WERI-Rb-1 (cell line): ENCODE measurements around the gene CD46.

ENCODE experiments used
- DNase-seq: peaks from one replicate; pipeline ENCODE4 v3.0.0-alpha.2; 2020
- H3K27ac ChIP-seq: fragments of 250-450 bp; sonication (Bioruptor Pico); 2 replicates; pipeline ENCODE4 v1.5.1; 2020; ENCODE audit warnings: mild to moderate bottlenecking, moderate library complexity
- H3K27me3 ChIP-seq: fragments of 250-450 bp; sonication (Bioruptor Pico); 2 replicates; pipeline ENCODE4 v1.5.1; 2021; ENCODE audit warnings: mild to moderate bottlenecking, low read depth, moderate library complexity; ENCODE audit not compliant: insufficient read depth, severe bottlenecking
- H3K36me3 ChIP-seq: fragments of 250-450 bp; sonication (Bioruptor Pico); 2 replicates; pipeline ENCODE4 v1.5.1; 2020; ENCODE audit warnings: mild to moderate bottlenecking, moderate library complexity
- H3K4me3 ChIP-seq: 2 replicates; pipeline ENCODE4 v1.5.1; 2011; ENCODE audit warnings: low read depth, mild to moderate bottlenecking, control low read depth, low read length
- H3K9me3 ChIP-seq: fragments of 250-450 bp; sonication (Bioruptor Pico); 2 replicates; pipeline ENCODE4 v1.5.1; 2021; ENCODE audit warnings: mild to moderate bottlenecking, moderate library complexity; ENCODE audit not compliant: severe bottlenecking
- CTCF ChIP-seq: IDR thresholded peaks from 2 replicates; pipeline ENCODE4 v1.5.1; 2011; ENCODE audit warnings: low read depth, mild to moderate bottlenecking, control low read depth, inconsistent platforms, low read length

CD46 gene

DNA sequence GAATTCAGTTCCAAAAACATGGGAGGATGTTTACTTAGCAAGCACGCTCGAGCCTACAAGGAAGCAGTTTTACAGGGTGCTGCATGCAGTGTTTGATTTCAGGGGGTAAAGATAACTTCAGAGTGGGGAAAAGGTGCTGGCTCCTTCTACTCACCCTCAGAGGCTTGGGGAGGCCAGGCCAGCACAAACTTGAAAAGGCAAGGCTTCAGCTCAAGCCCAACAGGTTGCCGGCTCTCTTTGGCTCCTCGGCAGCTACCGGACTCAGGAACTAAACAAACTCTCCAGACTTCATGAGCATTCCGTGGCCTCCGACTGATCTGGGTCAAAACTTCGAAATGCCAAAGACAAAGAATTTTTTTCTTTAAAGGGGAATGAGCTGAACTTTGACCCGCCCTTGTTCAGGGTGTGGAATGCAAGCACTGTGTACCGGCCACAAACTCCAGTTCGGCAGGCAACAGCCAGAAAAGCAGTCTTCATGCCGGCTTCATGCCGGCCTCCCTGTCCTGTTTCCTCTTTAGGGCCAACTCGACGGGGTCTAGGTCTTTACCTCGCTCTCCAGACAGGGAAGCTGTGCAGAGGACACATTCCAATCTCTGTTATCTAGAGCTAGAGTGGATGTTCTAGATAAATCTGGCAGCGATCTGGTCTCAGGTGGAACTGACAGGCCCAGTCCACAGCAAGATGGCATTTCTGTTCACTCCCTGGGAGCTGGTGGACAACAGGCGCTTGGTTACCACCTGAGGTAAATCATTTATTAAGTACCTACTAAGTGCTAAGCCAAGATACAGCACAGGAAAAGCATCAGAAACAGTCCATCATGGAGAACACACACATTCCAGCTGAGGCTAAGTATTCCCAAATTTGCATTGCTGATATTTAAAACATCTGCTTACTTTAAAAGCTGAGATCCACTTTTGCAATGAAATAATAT lies 75.0 kb downstream of the CD46 start:
- TF ChIP-seq CTCF, result no peak
- DNase-seq, result no peak
- H3K36me3 ChIP-seq, result peaks cover 3% of the 10 kb centered on the region; the same call in 1 of the 2 replicates
- H3K4me3 ChIP-seq, result no peak overlapping the region
- no peaks in the 10 kb centered on the region for H3K27me3 ChIP-seq
- no peaks in the 10 kb centered on the region for H3K9me3 ChIP-seq
- no peak overlapping the region for H3K27ac ChIP-seq

DNA sequence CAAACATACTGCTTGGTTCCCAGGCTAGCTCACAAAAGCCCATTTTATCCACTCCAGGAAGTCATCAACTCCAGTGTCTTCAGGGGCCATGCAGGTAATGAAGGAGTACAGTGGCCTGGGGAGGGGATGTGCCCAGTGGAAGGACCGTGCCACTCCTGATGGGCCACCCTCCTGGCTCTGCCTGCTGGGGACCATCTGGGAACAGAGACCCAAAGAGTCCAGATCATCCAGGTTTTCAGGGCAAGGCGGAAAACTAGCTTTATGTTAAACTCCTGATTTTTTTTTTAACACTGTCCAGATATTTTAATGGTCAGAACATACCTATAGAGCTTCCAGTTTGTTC lies 75.6 kb downstream of the CD46 start:
- H3K27me3 ChIP-seq, result no peaks in the 10 kb centered on the region
- H3K36me3 ChIP-seq, result peaks cover 3% of the 10 kb centered on the region; the same call in 1 of the 2 replicates
- TF ChIP-seq CTCF, result no peak
- H3K9me3 ChIP-seq, result no peaks in the 10 kb centered on the region
- no peak overlapping the region for H3K4me3 ChIP-seq
- no peak overlapping the region for H3K27ac ChIP-seq
- DNase-seq, result no peak

DNA sequence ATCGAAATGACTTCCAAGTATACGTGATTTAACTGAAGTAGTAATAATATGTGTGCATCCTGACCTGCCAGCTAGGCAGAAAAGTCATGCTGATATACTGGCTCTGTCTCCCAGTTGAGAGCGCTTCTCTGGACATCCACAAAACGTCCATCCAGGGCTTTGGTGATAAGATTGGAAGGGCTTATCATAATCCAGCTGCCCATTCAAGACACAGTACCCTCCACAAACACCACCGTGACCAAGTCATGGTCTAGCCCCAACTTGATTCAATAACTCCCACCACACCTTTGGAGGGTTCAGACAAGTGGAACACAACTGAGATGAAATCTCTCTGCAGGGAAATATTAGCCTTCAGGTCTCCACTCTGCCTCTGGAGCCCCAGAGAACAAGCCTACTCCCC lies 76.2 kb downstream of the CD46 start:
- TF ChIP-seq CTCF, result no peak
- DNase-seq, result no peak
- Histone ChIP-seq H3K27me3 (no peaks in the 10 kb centered on the region), H3K9me3 (no peaks in the 10 kb centered on the region), H3K27ac (no peak overlapping the region), H3K4me3 (no peak overlapping the region), H3K36me3 (peaks cover 3% of the 10 kb centered on the region; the same call in 1 of the 2 replicates)

- H3K27ac ChIP-seq, result no peak overlapping the region
- peaks cover 3% of the 10 kb centered on the region; the same call in 1 of the 2 replicates for H3K36me3 ChIP-seq
- no peaks in the 10 kb centered on the region for H3K9me3 ChIP-seq
- peak; percentile 99 for TF ChIP-seq CTCF
- H3K4me3 ChIP-seq, result no peak overlapping the region
- no peaks in the 10 kb centered on the region for H3K27me3 ChIP-seq
- peak; percentile 94 for DNase-seq
Measured at GRCh38 chr1:207828485-207829158, 76.8 kb downstream of the CD46 start.

DNA sequence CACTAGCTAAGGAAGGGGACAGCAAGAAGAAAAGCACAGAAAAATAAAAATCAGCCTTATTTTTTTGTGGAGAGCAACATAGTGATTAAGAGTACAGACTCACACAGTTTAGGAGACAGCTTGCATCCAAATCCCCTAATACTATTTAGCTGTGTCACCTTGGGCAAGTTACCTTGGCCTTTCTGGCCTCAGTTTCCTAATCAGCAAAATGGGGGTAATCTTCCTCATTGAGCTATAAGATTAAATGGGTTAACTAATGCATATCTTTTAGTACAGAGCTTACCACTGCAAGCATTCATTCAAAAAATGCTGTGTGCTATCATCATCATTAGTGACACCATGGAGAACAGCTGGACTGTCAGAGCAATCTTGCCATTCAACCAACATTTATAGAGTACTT lies 77.7 kb downstream of the CD46 start:
- no peak for TF ChIP-seq CTCF
- DNase-seq, result no peak
- peaks cover 4% of the 10 kb centered on the region; the same call in 1 of the 2 replicates for H3K36me3 ChIP-seq
- no peak overlapping the region for H3K4me3 ChIP-seq
- H3K9me3 ChIP-seq, result no peaks in the 10 kb centered on the region
- no peak overlapping the region for H3K27ac ChIP-seq
- no peaks in the 10 kb centered on the region for H3K27me3 ChIP-seq
